ENCODE results near the gene BTF3.
"Not testable (repeated sequence)": the region's sequence is repeated elsewhere in the genome, so short reads cannot be mapped to it uniquely, and the experiment has no call there.

The BTF3 gene

GRCh38 chr5:73486119-73486899 lies 11.9 kb upstream of the BTF3 start:
- DNase-seq, result no peak

- DNase-seq, result not testable (repeated sequence)
Measured at GRCh38 chr5:73487257-73487656, 11.0 kb upstream of the BTF3 start.

- DNase-seq, result no peak
Measured at GRCh38 chr5:73487815-73488214, 10.4 kb upstream of the BTF3 start.

- no peak for DNase-seq
Measured at GRCh38 chr5:73488806-73489205, 9.4 kb upstream of the BTF3 start.

GRCh38 chr5:73490088-73490487 lies 8.2 kb upstream of the BTF3 start:
- no peak for DNase-seq

GRCh38 chr5:73491155-73491554 lies 7.1 kb upstream of the BTF3 start:
- no peak for DNase-seq

- no peak for DNase-seq
Measured at GRCh38 chr5:73493421-73493820, 4.8 kb upstream of the BTF3 start.

- no peak for DNase-seq
Measured at GRCh38 chr5:73494721-73495120, 3.5 kb upstream of the BTF3 start.

- DNase-seq, result no peak
Measured at GRCh38 chr5:73495772-73496335, 2.4 kb upstream of the BTF3 start.

GRCh38 chr5:73496984-73497457 lies 1.2 kb upstream of the BTF3 start:
- DNase-seq, result peak; percentile 75

- no peak for DNase-seq
Measured at GRCh38 chr5:73497497-73498056, 665 bp upstream of the BTF3 start.

GRCh38 chr5:73499187-73499586 lies 945 bp downstream of the BTF3 start:
- DNase-seq, result no peak

- no peak for DNase-seq
Measured at GRCh38 chr5:73499756-73500155, 1.5 kb downstream of the BTF3 start.

GRCh38 chr5:73501406-73501805 lies 3.2 kb downstream of the BTF3 start:
- no peak for DNase-seq

GRCh38 chr5:73506459-73506955 lies 8.3 kb downstream of the BTF3 start:
- DNase-seq, result no peak

GRCh38 chr5:73507062-73507461 lies 8.8 kb downstream of the BTF3 start:
- no peak for DNase-seq

GRCh38 chr5:73508521-73508920 lies 10.3 kb downstream of the BTF3 start:
- DNase-seq, result not testable (repeated sequence)

GRCh38 chr5:73513996-73514395 lies 15.8 kb downstream of the BTF3 start:
- no peak for DNase-seq

GRCh38 chr5:73514418-73514817 lies 16.2 kb downstream of the BTF3 start:
- DNase-seq, result no peak

GRCh38 chr5:73515232-73515631 lies 17.0 kb downstream of the BTF3 start:
- DNase-seq, result no peak

- peak; percentile 54 for DNase-seq
Measured at GRCh38 chr5:73519531-73520283, 21.5 kb downstream of the BTF3 start.

GRCh38 chr5:73522989-73523388 lies 24.7 kb downstream of the BTF3 start:
- no peak for DNase-seq

GRCh38 chr5:73523861-73524260 lies 25.6 kb downstream of the BTF3 start:
- no peak for DNase-seq
